HEK293 (cell line): ENCODE data around the gene CDH22.

Experiments
- CTCF ChIA-PET: fragments of 350-600 bp; formaldehyde crosslinking; extraction: SDS; loops from one replicate; lab custom pipeline; 2021; ENCODE audit warnings: antibody characterized with exemption; lab: Yijun Ruan, JAX
- POLR2A ChIA-PET: fragments of 300-600 bp; formaldehyde crosslinking; extraction: SDS; loops from one replicate; lab custom pipeline; 2020; ENCODE audit warnings: antibody characterized with exemption, inconsistent platforms; lab: Yijun Ruan, JAX
- H3K27ac ChIP-seq: fragments of 200-500 bp; sonication (Bioruptor generic); 2 replicates; pipeline ENCODE4 v1.5.1; 2014; ENCODE audit warnings: low read depth, low read length, control low read depth, inconsistent platforms; ENCODE audit errors: extremely low read depth
- H3K36me3 ChIP-seq, 2 experiments: fragments of 200-500 bp in 1 of 2; sonication (Bioruptor generic) in 1 of 2; 1 replicate in 1 of 2; 2 replicates in 1 of 2; pipeline ENCODE4 v1.5.1; 2014 to 2017; ENCODE audit warnings: inconsistent platforms in 2 of 2, low read length in 2 of 2; ENCODE audit not compliant: control insufficient read depth in 2 of 2, insufficient read depth in 1 of 2
- H3K4me1 ChIP-seq: fragments of 200-500 bp; sonication (Bioruptor generic); 2 replicates; pipeline ENCODE4 v1.5.1; 2014; ENCODE audit warnings: mild to moderate bottlenecking, low read length, inconsistent platforms; ENCODE audit not compliant: control insufficient read depth, insufficient read depth
- H3K4me3 ChIP-seq: 2 replicates; pipeline ENCODE4 v1.5.1; 2011; ENCODE audit warnings: low read depth, mild to moderate bottlenecking, control low read depth, low read length, moderate library complexity
- H3K9me3 ChIP-seq: fragments of 200-500 bp; sonication (Bioruptor generic); 2 replicates; pipeline ENCODE4 v1.5.1; 2014; ENCODE audit warnings: low read depth, low read length, inconsistent platforms; ENCODE audit not compliant: control insufficient read depth, insufficient read depth
- EGR2 ChIP-seq: fragments of 450-650 bp; formaldehyde crosslinking; IDR thresholded peaks from 2 replicates; pipeline ENCODE4 v1.5.1; 2016; ENCODE audit warnings: low read depth, missing biosample characterization, missing genetic modification characterization
- GLIS1 ChIP-seq: fragments of 450-650 bp; formaldehyde crosslinking; IDR thresholded peaks from 2 replicates; pipeline ENCODE4 v1.5.1; 2016; ENCODE audit warnings: missing biosample characterization, missing genetic modification characterization
- KLF10 ChIP-seq: fragments of 450-650 bp; IDR thresholded peaks from 2 replicates; pipeline ENCODE4 v1.5.1; 2018; ENCODE audit warnings: missing biosample characterization, mild to moderate bottlenecking, missing genetic modification characterization
- KLF16 ChIP-seq: fragments of 450-650 bp; formaldehyde crosslinking; IDR thresholded peaks from 2 replicates; pipeline ENCODE4 v1.5.1; 2017; ENCODE audit warnings: missing biosample characterization, missing genetic modification characterization
- KLF17 ChIP-seq: fragments of 450-650 bp; formaldehyde crosslinking; IDR thresholded peaks from 2 replicates; pipeline ENCODE4 v1.5.1; 2016; ENCODE audit warnings: missing biosample characterization, missing genetic modification characterization
- MEIS1 ChIP-seq: sonication (generic); formaldehyde crosslinking; IDR thresholded peaks from 2 replicates; pipeline ENCODE4 v1.8.1; 2022; ENCODE audit warnings: missing genetic modification reagents, mild to moderate bottlenecking, borderline replicate concordance
- OSR2 ChIP-seq: fragments of 450-650 bp; formaldehyde crosslinking; IDR thresholded peaks from 2 replicates; pipeline ENCODE4 v1.5.1; 2016; ENCODE audit warnings: missing biosample characterization, missing genetic modification characterization
- TSHZ1 ChIP-seq: fragments of 450-650 bp; formaldehyde crosslinking; IDR thresholded peaks from 2 replicates; pipeline ENCODE4 v1.5.1; 2016; ENCODE audit warnings: missing biosample characterization, missing genetic modification characterization, borderline replicate concordance
- ZBTB10 ChIP-seq: fragments of 450-650 bp; formaldehyde crosslinking; IDR thresholded peaks from 2 replicates; pipeline ENCODE4 v1.5.1; 2016; ENCODE audit warnings: missing biosample characterization, missing genetic modification characterization
- ZIC2 ChIP-seq: fragments of 450-650 bp; formaldehyde crosslinking; IDR thresholded peaks from 2 replicates; pipeline ENCODE4 v1.5.1; 2016; ENCODE audit warnings: missing biosample characterization, missing genetic modification characterization
- ZNF202 ChIP-seq: fragments of 450-650 bp; formaldehyde crosslinking; IDR thresholded peaks from 2 replicates; pipeline ENCODE4 v1.5.1; 2016; ENCODE audit warnings: missing biosample characterization, missing genetic modification characterization, borderline replicate concordance
- ZNF37A ChIP-seq: fragments of 450-650 bp; IDR thresholded peaks from 2 replicates; pipeline ENCODE4 v1.5.1; 2018; ENCODE audit warnings: missing biosample characterization, missing genetic modification characterization
- ZNF488 ChIP-seq: fragments of 450-650 bp; formaldehyde crosslinking; IDR thresholded peaks from 2 replicates; pipeline ENCODE4 v1.5.1; 2016; ENCODE audit warnings: missing biosample characterization, missing genetic modification characterization
- ZNF529 ChIP-seq: fragments of 450-650 bp; formaldehyde crosslinking; IDR thresholded peaks from 2 replicates; pipeline ENCODE4 v1.5.1; 2017; ENCODE audit warnings: missing genetic modification characterization, missing biosample characterization; ENCODE audit not compliant: insufficient replicate concordance
- ZNF558 ChIP-seq: fragments of 450-650 bp; formaldehyde crosslinking; IDR thresholded peaks from 2 replicates; pipeline ENCODE4 v1.5.1; 2016; ENCODE audit warnings: missing biosample characterization, missing genetic modification characterization
- ZNF571 ChIP-seq: fragments of 450-650 bp; formaldehyde crosslinking; IDR thresholded peaks from 2 replicates; pipeline ENCODE4 v1.5.0; 2017; ENCODE audit warnings: missing biosample characterization, missing genetic modification characterization
- ZNF626 ChIP-seq: fragments of 450-650 bp; sonication (Bioruptor Pico); formaldehyde crosslinking; IDR thresholded peaks from 2 replicates; pipeline ENCODE4 v1.5.1; 2018; ENCODE audit warnings: missing biosample characterization, missing genetic modification characterization, inconsistent platforms
- ZNF645 ChIP-seq: fragments of 450-650 bp; formaldehyde crosslinking; IDR thresholded peaks from 2 replicates; pipeline ENCODE4; 2016; ENCODE audit warnings: missing biosample characterization, missing genetic modification characterization
- TF ChIP-seq, protein P1 (sequence below): fragments of 450-650 bp; formaldehyde crosslinking; IDR thresholded peaks from 2 replicates; pipeline ENCODE4 v1.5.1; 2017; ENCODE audit warnings: missing biosample characterization, missing genetic modification characterization
- TF ChIP-seq, protein P2 (sequence below): fragments of 450-650 bp; IDR thresholded peaks from 2 replicates; pipeline ENCODE4 v1.5.1; 2018; ENCODE audit warnings: missing biosample characterization, mild to moderate bottlenecking, missing genetic modification characterization
- TF ChIP-seq, protein P3 (sequence below): fragments of 450-650 bp; formaldehyde crosslinking; IDR thresholded peaks from 2 replicates; pipeline ENCODE4 v1.5.1; 2016; ENCODE audit warnings: missing biosample characterization, missing genetic modification characterization

CDH22 gene

DNA sequence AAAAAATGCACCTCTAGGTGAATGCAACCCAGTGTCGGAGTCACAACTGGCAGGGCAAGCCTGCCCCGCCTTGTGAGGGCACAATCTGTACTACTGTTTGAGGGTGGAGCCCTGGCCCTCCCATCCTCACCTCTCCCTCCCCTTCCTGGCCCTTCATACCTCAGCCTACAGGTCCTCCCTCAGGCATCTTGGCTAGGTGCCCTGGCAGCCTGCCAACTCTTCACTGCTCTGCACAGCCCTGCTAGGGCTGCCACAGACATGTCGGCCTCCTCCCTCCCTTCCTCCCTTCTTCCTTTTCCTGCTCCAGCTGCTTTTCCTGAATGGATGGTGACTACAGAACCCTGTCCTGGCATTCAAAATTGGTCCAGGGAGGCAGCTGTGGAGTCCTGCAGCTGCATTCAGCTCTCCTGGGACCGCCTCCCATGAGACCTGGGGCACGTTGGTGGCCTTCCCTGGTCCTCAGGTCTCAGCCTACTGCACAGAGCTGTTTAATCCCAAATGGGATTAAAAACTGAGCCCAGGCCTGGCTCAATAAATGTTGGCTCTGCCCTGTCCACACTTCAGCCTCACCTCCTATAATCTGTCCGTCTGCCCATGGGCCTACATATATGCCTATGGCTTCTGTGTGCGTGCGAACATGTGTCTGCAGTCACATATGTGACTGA is 52.7 kb downstream of the CDH22 start (continued):
- TF ChIP-seq KLF10 (tag by site-specific recombination) (peak; percentile 77; the same call in 1 of the 2 replicates), ZNF571 (tag by site-specific recombination) (peak; percentile 96), ZNF37A (tag by site-specific recombination) (peak; percentile 73)

DNA sequence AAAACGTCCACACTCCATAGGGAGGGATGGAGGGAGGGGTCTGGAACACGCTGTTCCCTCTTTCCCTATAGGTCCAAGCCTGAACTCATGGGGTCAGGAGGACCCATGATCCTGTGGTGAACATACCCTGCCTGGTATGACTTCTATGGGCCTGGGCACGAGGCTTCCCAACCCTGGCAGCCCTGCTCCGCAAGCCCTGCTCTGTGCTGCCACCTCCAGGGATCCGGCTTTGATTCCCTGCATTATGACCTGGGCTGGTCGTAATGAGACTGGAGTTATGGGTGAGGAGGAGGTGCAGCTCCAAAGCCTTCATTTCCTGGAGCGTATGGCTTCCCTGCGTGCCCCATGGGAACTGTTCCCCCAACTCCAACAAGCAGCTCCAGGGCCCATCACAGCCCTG is 54.9 kb downstream of the CDH22 start:
- CTCF ChIA-PET: interaction anchor here (0.6 to 1.5 kb wide), 3 partner anchors 79 to 1125 kb away, joined by 3 read pairs; no protein-coding TSS in a partner anchor
- POLR2A ChIA-PET: no interaction called here
- TF ChIP-seq, protein P1, sequence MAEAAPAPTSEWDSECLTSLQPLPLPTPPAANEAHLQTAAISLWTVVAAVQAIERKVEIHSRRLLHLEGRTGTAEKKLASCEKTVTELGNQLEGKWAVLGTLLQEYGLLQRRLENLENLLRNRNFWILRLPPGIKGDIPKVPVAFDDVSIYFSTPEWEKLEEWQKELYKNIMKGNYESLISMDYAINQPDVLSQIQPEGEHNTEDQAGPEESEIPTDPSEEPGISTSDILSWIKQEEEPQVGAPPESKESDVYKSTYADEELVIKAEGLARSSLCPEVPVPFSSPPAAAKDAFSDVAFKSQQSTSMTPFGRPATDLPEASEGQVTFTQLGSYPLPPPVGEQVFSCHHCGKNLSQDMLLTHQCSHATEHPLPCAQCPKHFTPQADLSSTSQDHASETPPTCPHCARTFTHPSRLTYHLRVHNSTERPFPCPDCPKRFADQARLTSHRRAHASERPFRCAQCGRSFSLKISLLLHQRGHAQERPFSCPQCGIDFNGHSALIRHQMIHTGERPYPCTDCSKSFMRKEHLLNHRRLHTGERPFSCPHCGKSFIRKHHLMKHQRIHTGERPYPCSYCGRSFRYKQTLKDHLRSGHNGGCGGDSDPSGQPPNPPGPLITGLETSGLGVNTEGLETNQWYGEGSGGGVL (tag by site-specific recombination): no peak
- TF ChIP-seq EGR2 (tag by site-specific recombination): no peak
- no peak for TF ChIP-seq ZNF645 (tag by site-specific recombination)
- TF ChIP-seq, protein P2, sequence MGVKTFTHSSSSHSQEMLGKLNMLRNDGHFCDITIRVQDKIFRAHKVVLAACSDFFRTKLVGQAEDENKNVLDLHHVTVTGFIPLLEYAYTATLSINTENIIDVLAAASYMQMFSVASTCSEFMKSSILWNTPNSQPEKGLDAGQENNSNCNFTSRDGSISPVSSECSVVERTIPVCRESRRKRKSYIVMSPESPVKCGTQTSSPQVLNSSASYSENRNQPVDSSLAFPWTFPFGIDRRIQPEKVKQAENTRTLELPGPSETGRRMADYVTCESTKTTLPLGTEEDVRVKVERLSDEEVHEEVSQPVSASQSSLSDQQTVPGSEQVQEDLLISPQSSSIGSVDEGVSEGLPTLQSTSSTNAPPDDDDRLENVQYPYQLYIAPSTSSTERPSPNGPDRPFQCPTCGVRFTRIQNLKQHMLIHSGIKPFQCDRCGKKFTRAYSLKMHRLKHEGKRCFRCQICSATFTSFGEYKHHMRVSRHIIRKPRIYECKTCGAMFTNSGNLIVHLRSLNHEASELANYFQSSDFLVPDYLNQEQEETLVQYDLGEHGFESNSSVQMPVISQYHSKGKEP (tag by site-specific recombination): no peak
- TF ChIP-seq ZNF626: no peak
- TF ChIP-seq MEIS1 (CRISPR knock-in tag): no peak
- TF ChIP-seq KLF17 (tag by site-specific recombination): no peak
- no peak for TF ChIP-seq ZNF488 (tag by site-specific recombination)
- no peak for TF ChIP-seq ZBTB10
- TF ChIP-seq KLF16 (tag by site-specific recombination): no peak
- TF ChIP-seq ZNF202 (tag by site-specific recombination): no peak
- TF ChIP-seq, protein P3, sequence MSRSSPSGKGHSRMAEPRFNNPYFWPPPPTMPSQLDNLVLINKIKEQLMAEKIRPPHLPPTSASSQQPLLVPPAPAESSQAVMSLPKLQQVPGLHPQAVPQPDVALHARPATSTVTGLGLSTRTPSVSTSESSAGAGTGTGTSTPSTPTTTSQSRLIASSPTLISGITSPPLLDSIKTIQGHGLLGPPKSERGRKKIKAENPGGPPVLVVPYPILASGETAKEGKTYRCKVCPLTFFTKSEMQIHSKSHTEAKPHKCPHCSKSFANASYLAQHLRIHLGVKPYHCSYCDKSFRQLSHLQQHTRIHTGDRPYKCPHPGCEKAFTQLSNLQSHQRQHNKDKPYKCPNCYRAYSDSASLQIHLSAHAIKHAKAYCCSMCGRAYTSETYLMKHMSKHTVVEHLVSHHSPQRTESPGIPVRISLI (tag by site-specific recombination): no peak
- no peak for TF ChIP-seq OSR2 (tag by site-specific recombination)
- peak; percentile 49; the same call in 1 of the 2 replicates for TF ChIP-seq ZIC2 (tag by site-specific recombination)
- TF ChIP-seq TSHZ1 (tag by site-specific recombination): no peak
- no peak for TF ChIP-seq ZNF529
- TF ChIP-seq ZNF558 (tag by site-specific recombination): no peak
- no peak for TF ChIP-seq GLIS1

More for the DNA sequence above, 54.9 kb downstream of the CDH22 start:
- Histone ChIP-seq H3K9me3 (no peaks in the 10 kb centered on the region), H3K4me3 (no peak overlapping the region), H3K36me3 (no peaks in the 10 kb centered on the region), H3K27ac (no peak overlapping the region), H3K4me1 (no peaks in the 10 kb centered on the region)
